NCI-H774 (cell line): ENCODE measurements around the gene CALCOCO1.
"Not testable (repeated sequence)": the region's sequence is repeated elsewhere in the genome, so short reads cannot be mapped to it uniquely, and the experiment has no call there.

Experiments
- DNase-seq: peaks from one replicate; lab custom pipeline; 2025; lab: John Stamatoyannopoulos, UW

The CALCOCO1 gene

DNA sequence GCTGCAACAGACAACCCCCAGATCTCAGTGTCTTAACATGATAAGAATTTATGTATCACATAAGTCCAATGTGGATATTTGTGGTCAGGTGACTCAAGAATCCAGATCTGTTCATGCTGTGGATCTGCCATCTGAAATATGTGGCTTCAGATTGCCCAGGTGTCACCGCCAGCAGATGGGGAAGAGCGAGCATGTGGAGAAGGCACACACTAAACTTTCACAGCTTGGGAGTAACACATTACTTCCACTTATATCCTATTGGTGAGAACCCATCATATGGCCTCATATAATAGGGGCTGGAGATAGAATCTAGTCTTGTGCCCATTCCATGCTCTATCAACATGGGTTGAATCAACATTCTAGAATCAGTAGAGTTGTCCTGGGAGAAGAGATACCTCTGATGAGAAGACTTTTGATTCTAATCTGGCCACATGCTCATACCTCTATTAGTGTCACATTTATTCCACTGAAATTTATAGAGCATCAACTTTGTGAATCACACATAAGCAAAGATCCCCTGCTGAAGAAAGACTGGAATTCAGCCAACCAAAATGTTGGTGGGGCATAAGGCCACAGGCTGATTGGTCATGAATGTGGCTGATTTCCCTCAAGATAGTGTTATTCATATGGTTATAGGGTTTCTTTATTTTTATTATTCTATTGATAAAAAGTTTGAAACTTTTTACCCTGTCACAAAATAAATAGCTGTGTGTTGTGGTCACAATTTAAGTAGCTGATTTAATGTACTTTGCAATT, 6.0 kb upstream of the CALCOCO1 start:
- no peak for DNase-seq

- DNase-seq, result no peak
These were observed 2.4 kb upstream of the CALCOCO1 start for GRCh38 chr12:53729644-53730043.

DNA sequence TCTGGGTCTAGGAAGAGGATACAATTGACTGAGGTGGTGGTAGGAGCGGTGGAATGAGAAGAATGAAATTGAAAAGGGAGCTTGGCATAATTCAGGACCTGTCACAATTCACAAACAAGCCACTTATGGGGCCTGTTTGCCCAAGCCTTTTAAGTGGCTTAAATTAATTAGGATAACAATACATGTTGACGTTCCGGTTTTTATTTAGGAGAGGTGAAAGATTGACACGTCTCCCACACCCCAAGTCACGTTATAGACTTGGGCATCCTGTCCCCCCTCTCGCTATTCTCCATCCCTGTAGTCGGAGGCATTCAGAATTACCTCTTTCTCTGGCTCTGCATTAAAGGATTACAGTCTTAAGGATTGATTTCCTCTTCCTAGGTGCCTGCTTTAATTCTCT, 954 bp upstream of the CALCOCO1 start:
- peak; percentile 50 for DNase-seq

GRCh38 chr12:53726946-53727309, 324 bp downstream of the CALCOCO1 start:
- no peak for DNase-seq

- DNase-seq, result no peak
These were observed 911 bp downstream of the CALCOCO1 start for GRCh38 chr12:53726341-53726740.

DNA sequence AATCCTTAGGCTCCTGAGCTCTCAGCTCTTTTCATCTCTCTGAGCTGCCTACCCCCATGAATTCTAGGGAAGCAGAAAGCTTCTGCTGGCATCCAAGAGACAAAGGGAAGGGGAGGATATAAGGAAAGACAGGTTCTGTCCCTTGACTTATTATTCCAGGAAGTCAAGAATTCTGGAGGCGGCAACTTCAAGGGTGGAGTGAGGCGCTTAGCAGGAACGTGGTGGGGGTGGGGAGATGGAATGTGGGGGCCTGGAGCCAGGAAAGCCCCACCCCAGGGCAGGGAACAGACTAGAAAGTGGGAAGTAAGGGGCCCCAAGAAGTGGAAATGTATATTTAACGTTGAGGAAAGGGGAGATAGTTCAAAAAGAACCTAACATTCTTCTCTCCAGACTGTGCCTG, 1.4 kb downstream of the CALCOCO1 start:
- DNase-seq, result no peak

DNA sequence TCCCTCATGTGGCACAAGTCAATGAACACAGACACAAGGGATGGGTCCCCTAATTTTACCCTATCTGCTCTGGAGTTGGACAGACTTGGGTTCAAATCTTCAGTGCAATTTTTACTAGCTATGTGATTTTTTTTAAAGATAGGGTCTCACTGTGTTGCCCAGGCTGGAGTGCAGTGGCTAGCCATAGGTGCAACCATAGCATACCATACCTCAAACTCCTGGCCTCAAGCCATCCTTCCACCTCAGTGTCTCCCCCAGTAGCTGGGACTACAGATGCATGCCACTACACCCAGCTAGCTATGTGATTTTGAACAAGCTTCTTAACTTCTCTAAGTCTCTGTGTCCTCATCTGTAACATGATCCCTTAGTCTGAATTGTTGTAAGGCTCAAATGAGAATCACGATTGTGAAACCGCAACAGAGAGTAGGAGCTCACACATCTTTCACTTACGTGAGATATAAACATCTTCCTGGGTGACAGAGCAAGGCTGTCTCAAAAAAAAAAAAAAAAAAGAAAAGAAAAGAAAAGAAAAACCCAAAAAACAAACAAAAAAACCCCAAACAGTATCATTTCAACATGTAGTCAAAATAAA, 4.7 kb downstream of the CALCOCO1 start:
- no peak for DNase-seq

DNA sequence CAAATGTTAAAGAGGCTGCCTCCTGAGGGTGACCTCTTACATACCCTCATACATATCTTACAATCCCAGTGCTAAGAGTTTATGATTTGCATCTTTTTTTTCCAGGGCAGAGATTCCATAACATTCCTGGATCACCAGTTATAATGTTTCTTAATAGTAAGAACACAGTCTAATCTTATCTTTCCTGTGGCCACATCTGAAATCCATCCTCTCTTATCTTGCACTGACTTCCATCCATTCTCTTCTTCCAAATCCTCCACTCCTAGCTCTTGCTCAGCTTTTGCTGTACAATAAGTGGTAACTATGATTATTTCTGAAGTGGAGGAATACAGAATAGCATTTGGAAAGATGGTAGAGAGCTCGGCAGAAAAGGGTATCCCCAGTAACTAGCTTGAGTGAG, 6.3 kb downstream of the CALCOCO1 start:
- DNase-seq, result no peak

DNA sequence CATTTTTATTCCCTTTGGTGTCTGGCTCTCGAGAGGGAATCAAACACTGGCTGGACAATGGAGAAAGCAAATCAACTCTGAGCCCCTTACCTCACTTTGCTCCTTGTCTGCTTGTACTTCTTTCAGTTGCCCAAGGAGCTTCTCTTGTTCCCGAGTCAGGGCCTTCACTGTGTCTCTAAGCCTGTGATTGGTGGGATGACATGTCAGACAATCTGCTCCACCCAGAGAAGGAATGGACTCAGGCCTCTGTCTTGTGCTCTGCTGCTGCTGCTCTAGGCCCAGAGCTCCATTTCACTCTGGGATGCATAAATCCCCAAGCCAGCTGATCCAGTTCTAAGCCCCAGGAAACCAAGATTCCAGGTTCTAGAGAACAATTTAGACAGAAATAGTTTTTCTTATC, 7.6 kb downstream of the CALCOCO1 start:
- DNase-seq, result no peak

- not testable (repeated sequence) for DNase-seq
These were observed 8.7 kb downstream of the CALCOCO1 start for GRCh38 chr12:53718567-53718966.

DNA sequence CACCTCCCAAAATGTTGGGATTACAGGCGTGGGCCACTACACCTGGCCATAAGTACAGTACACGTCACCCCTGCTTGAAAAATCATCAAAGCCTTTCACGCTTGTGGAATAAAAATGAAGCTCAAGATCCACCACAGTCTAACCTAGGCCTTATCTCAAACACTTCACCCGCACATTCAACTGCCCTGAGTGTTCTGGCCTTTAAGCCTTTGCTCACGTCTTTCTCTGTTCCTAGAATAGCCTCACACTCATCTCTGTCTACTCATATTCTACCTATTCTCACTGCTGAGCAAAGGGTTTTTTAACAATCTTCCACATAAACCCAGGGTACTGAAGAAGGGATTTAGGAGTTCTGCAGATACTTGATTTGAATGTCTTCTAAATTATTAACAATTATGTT, 9.9 kb downstream of the CALCOCO1 start:
- DNase-seq, result no peak

DNA sequence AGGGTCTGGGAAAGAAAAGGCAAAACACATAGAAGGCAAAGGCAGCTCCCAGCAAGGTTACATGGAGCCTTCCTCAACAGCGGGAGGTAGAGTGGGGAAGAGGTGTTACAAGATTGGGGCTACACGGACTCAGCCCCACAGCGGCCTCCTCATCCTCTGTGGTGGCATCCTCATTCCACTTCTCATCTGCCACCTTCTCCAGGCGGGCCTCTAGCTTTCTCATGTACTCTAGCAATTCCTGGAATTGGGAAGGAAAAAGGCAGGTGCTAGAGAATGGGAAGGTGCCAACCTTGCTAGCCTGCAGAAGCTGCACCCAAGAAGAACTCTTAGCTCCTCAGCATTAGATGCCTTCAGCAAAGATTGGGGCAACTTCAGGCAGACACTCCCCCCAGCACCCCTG, 13.2 kb downstream of the CALCOCO1 start:
- DNase-seq, result no peak

DNA sequence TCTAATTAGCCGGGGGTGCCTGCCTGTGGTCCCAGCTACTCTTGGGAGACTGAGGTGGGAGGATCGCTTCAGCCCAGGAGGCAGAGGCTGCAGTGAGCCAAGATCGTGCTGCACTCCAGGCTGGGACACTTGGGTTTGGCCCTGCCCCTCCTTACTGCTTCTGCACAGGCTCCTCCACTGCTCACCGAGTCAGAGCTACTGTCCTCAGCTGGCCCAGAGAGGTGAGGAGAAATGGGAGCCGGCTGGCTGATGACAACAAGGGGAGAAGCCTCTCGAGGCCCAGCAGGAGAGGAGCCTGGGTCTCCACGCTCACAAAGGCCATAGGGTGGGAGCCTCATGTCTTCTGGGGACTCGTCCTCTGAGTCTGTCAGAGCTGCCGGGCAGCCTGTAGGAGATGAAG, 13.7 kb downstream of the CALCOCO1 start:
- no peak for DNase-seq

- no peak for DNase-seq
These were observed 15.1 kb downstream of the CALCOCO1 start for GRCh38 chr12:53712059-53712643.

DNA sequence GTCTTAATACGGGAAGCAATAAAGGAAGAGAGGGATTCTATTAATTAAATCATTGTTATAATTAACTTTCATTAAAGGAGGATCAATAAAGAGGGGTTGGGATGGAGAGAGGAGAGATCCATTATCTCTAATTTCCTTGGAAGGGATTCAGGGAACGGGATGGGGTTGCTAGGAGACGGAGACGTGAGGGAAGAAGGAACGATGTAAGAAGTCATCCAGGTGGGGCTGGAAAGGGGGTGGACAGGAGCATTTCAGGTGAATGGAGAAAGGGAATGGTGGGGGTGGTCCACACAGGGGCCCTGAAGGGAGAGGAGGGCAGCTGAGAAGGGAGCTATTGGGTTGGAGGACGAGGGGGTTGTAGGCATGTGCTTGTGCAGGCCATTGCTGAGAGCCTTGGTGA, 17.2 kb downstream of the CALCOCO1 start:
- no peak for DNase-seq

GRCh38 chr12:53709671-53710070, 17.6 kb downstream of the CALCOCO1 start:
- no peak for DNase-seq

DNA sequence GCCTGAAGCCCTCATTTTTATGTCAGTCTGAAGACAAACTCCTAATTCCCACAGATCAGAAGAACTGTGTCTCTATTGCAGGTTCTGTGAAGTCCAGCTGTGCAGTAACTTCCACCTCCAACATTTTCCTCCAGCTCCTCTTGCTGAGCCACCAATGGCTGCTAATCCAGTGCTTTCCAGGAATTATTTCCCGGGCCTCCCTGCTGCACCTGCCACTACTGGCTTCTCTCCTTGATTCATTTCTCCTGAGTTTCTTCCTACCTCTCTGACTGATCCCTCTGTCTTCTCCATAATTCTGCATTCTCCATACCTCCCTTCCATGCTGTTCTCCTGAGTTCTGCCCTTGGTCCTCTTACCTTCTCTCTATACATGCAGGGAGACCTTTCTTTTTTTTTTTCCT, 21.2 kb downstream of the CALCOCO1 start:
- DNase-seq, result no peak

- DNase-seq, result no peak
These were observed 23.5 kb downstream of the CALCOCO1 start for GRCh38 chr12:53703756-53704155.

DNA sequence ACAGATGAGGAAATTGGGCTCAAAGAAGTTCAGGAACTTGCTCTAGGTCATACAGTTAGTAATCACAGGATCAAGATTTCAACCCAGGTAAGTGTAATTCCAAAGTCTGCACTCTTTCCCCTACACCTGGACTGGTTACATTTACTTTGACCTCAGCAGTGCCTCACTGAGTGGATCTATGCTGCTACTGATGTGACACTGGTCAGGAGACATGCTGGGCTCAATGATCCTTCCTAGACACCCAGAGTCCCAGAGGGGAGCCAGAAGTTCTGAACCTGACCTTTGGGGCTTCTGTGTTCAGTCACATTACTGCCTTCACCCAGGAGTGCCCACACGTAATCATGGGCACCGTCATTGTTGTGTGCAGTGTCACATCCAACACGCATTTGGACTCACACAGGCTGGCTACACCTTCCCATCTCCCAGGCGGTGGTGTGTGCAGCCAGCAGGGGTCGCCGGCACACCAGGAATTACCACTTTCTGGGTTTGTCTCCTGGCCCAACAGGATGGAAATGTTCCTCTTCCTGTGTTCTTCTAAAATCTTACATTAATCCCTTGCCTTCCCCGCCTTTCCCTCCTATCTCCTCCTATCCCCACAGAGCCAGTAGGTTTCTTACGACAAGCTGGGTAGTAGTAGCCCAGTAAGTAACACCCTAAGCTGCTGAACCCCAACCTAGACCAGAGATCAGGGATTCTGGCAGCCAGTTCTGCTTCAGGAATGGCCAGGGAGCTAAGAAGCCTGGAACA, 25.6 kb downstream of the CALCOCO1 start:
- DNase-seq, result peak; percentile 69

DNA sequence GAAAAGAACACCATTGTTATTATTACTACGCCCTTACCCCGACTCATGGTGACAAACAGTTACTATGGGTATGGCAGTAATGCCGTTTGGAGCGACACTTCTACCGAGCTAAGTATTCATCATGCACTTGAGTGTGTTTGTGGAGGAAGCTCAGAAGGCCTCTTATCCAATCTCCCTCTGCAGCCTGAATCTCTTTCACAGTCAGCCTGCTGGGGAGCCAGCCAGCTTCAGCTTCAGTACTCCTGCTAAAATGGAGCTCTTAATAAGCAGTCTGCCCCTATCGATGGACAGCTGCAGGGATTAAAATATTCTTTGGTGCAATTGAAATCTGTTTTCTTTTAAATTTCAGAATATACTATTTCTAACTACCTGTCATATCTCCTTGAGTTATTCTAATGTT, 26.7 kb downstream of the CALCOCO1 start:
- no peak for DNase-seq

GRCh38 chr12:53699678-53700025, 27.6 kb downstream of the CALCOCO1 start:
- no peak for DNase-seq

DNA sequence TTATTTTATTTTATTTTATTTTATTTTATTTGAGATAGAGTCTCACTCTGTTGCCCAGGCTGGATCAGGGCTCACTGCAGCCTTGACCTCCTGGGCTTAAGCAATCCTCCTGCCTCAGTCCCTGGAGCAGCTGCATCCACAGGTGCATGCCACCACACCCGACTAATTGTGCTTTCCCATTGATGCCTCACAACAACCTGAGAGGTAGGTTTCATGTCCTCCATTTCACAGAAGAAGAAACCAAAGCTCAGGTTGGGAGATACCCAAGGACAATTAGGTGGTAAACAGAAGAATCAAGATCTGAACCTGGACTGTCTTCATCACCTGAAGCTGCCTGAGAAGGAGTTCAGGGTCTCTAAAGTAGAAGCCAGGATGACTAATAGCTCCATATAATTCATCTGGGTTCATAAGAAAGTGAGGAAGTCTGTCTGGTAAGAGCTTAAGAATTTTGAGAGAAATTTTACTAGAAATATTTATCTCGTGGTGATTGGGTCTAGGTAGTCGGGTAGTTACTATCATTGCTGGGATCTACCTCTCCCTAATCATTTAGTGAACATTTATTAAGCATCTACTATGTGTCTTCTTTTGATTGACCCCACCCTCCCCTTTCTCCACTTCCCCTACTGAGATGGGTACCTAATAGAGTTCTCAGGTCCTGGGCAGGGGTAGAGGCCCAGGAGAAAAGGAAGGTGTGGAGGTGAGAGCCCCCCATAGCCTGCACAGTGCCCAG, 28.1 kb downstream of the CALCOCO1 start:
- DNase-seq, result no peak
